ENCODE results near the gene MYMX. TPM values are rescaled to one million over a fixed set of nuclear protein-coding genes. Genes with fewer than 3 reads are reported as not detected.

The MYMX gene
- total RNA-seq, 1 experiment from 2014 or later = not detected

GRCh38 chr6:44217332-44218143 is 812 bp downstream of the MYMX start:
- ChIA-PET CTCF (no interaction called here), POLR2A (interaction anchor here (4.5 kb wide), 1 partner anchor 29 kb away, joined by 22 read pairs; the partner anchor contains the start of gene HSP90AB1), RAD21 (ENCODE audit: low non-redundant PET in 1 of 2, low total read pairs in 2 of 2, uncharacterized antibody in 2 of 2, unreplicated experiment in 2 of 2) (no interaction called here)
- Histone ChIP-seq H3K27me3 (ENCODE audit: insufficient read depth, low read length) (no peaks in the 10 kb centered on the region), H3K36me3 (ENCODE audit: control insufficient read depth in 1 of 2, insufficient read depth in 2 of 2, low read length in 2 of 2) (no peaks in the 10 kb centered on the region), H3K27ac (ENCODE audit: low read depth, low read length) (no peak overlapping the region), H2AFZ (ENCODE audit: low read depth, low read length, poor library complexity, severe bottlenecking) (no peak overlapping the region), H3K9ac (ENCODE audit: low read length) (no peak overlapping the region), H3K9me3 (ENCODE audit: control insufficient read depth in 1 of 2, insufficient read depth in 1 of 2, low read depth in 1 of 2, low read length in 2 of 2) (no peaks in the 10 kb centered on the region), H4K20me1 (ENCODE audit: insufficient read depth) (no peaks in the 10 kb centered on the region), H3K9me2 (ENCODE audit: insufficient read depth) (no peaks in the 10 kb centered on the region), H3K79me2 (ENCODE audit: insufficient read depth, low read length) (no peaks in the 10 kb centered on the region), H3K4me2 (ENCODE audit: low read length) (no peak overlapping the region), H3K4me1 (ENCODE audit: control insufficient read depth in 1 of 2, insufficient read depth in 2 of 2, low read length in 2 of 2) (peaks cover 31 to 40% of the 10 kb centered on the region in 2 experiments; a peak in 3 of 4 replicates), H3K4me3 (replicated peaks in 1 of 2; ENCODE audit: low read depth in 1 of 2, low read length in 2 of 2) (no peak overlapping the region)
- TF ChIP-seq ATF3 (IDR thresholded peaks at IDR 0.05) (no peak), CEBPB (IDR thresholded peaks at IDR 0.05; ENCODE audit: low read depth) (no peak), CBX3 (IDR thresholded peaks at IDR 0.05; ENCODE audit: low read depth) (no peak), EGR1 (IDR thresholded peaks at IDR 0.05; ENCODE audit: low read depth) (no peak), FOSL1 (IDR thresholded peaks at IDR 0.05; ENCODE audit: low read depth) (no peak), EZH2 (IDR thresholded peaks at IDR 0.05) (no peak), SP1 (IDR thresholded peaks at IDR 0.05; ENCODE audit: low read depth) (no peak), ZBTB33 (IDR thresholded peaks at IDR 0.05; ENCODE audit: extremely low read depth, insufficient replicate concordance, low read length) (no peak)
- intact Hi-C loops (cut with micrococcal nuclease) = no loop called here
- DNase-seq (ENCODE audit: low read depth, low spot score) = no peak
- ATAC-seq = no peak
- BruUV-seq (replicated peaks) = no TSS peak
